Hepatocyte (in vitro differentiated cells): ENCODE data around the gene PTGS1. TPM values are rescaled to one million over a fixed set of nuclear protein-coding genes. Genes with fewer than 3 reads are reported as not detected.

ENCODE experiments used
- DNase-seq: peaks from one replicate; pipeline ENCODE4 v3.0.0-alpha.2; 2016; ENCODE audit warnings: low spot score
- H2AFZ ChIP-seq: fragments of 200-600 bp; sonication (generic); 2 replicates; pipeline ENCODE4 v1.6.0; 2016; ENCODE audit warnings: antibody characterized with exemption, mild to moderate bottlenecking
- H3K27ac ChIP-seq: fragments of 200-600 bp; sonication (generic); 2 replicates; pipeline ENCODE4 v1.5.1; 2016; ENCODE audit warnings: mild to moderate bottlenecking
- H3K27me3 ChIP-seq: fragments of 200-600 bp; sonication (generic); 2 replicates; pipeline ENCODE4 v1.6.1; 2016
- H3K36me3 ChIP-seq: fragments of 200-600 bp; sonication (generic); replicated peaks from 2 replicates; pipeline ENCODE4 v1.5.1; 2016; ENCODE audit warnings: low read depth; ENCODE audit not compliant: insufficient read depth
- H3K4me1 ChIP-seq: fragments of 200-600 bp; sonication (generic); 2 replicates; pipeline ENCODE4 v1.5.1; 2016; ENCODE audit warnings: mild to moderate bottlenecking, moderate library complexity; ENCODE audit not compliant: insufficient read depth
- H3K4me2 ChIP-seq: fragments of 200-600 bp; sonication (generic); 2 replicates; pipeline ENCODE4 v1.6.0; 2016
- H3K4me3 ChIP-seq: fragments of 200-600 bp; sonication (generic); 2 replicates; pipeline ENCODE4 v1.5.1; 2016; ENCODE audit warnings: mild to moderate bottlenecking
- H3K79me2 ChIP-seq: fragments of 200-600 bp; sonication (generic); 2 replicates; pipeline ENCODE4 v1.6.0; 2017; ENCODE audit warnings: mild to moderate bottlenecking
- H3K9me2 ChIP-seq: fragments of 200-600 bp; sonication (generic); replicated peaks from 2 replicates; pipeline ENCODE4 v1.6.0; 2017; ENCODE audit warnings: mild to moderate bottlenecking; ENCODE audit not compliant: insufficient read depth
- H3K9me3 ChIP-seq: fragments of 200-600 bp; sonication (generic); 2 replicates; pipeline ENCODE4 v1.5.1; 2016; ENCODE audit warnings: low read depth, mild to moderate bottlenecking
- H4K20me1 ChIP-seq: fragments of 200-600 bp; sonication (generic); 2 replicates; pipeline ENCODE4 v1.6.0; 2016; ENCODE audit warnings: mild to moderate bottlenecking; ENCODE audit not compliant: insufficient read depth, poor library complexity, severe bottlenecking
- CTCF ChIP-seq: fragments of 200-600 bp; sonication (generic); IDR thresholded peaks from 2 replicates; pipeline ENCODE4 v1.5.1; 2016; ENCODE audit warnings: antibody characterized with exemption, mild to moderate bottlenecking; ENCODE audit not compliant: poor library complexity
- EZH2 ChIP-seq: fragments of 200-600 bp; sonication (generic); IDR thresholded peaks from 2 replicates; pipeline ENCODE4 v1.6.1; 2016; ENCODE audit warnings: antibody characterized with exemption, mild to moderate bottlenecking, borderline replicate concordance
- EZH2phosphoT487 ChIP-seq: fragments of 200-600 bp; sonication (generic); IDR thresholded peaks from one replicate; pipeline ENCODE4 v1.6.1; 2018; ENCODE audit warnings: antibody characterized with exemption, mild to moderate bottlenecking, low read depth, moderate library complexity; ENCODE audit not compliant: unreplicated experiment, severe bottlenecking
- WGBS: methylation state at CpG from one replicate; pipeline ENCODE4 v1.1.6; 2016; ENCODE audit warnings: low lambda C conversion rate; ENCODE audit errors: missing lambda C conversion rate; 5-methylcytosine and 5-hydroxymethylcytosine counted together
- polyA plus RNA-seq: library from polyadenylated mRNA; unstranded; fragments of >200 nt; fragmentation: Nextera tagmentation; extraction: Ambion mirVana; gene quantifications from 2 replicates; pipeline ENCODE4 v1.2.1, GENCODE V29; 2016
- total RNA-seq: library from RNA; depleted of rRNA; stranded (reverse); fragments of >200 nt; gene quantifications from 2 replicates; pipeline ENCODE4 v1.2.3, GENCODE V29; 2014

The PTGS1 gene
- total and polyA plus RNA-seq, 2 experiments from 2014 or later, result 4.2 to 7.3 TPM

GRCh38 chr9:122364117-122364782 lies 6.6 kb upstream of the PTGS1 start:
- peaks cover 3% of the 10 kb centered on the region for H3K27me3 ChIP-seq
- 86% methylated on average over 10 of the region's 10 CpGs for WGBS
- no peak overlapping the region for H3K4me2 ChIP-seq
- H3K9me2 ChIP-seq, result no peaks in the 10 kb centered on the region
- H3K4me1 ChIP-seq, result no peaks in the 10 kb centered on the region
- no peak overlapping the region for H3K27ac ChIP-seq
- TF ChIP-seq EZH2, result no peak
- TF ChIP-seq CTCF, result no peak
- no peak for TF ChIP-seq EZH2phosphoT487
- no peak overlapping the region for H3K4me3 ChIP-seq
- no peaks in the 10 kb centered on the region for H3K36me3 ChIP-seq
- DNase-seq, result no peak
- no peak overlapping the region for H2AFZ ChIP-seq
- H4K20me1 ChIP-seq, result no peaks in the 10 kb centered on the region
- H3K9me3 ChIP-seq, result no peaks in the 10 kb centered on the region
- no peaks in the 10 kb centered on the region for H3K79me2 ChIP-seq

- H3K79me2 ChIP-seq, result no peaks in the 10 kb centered on the region
- H3K4me1 ChIP-seq, result no peaks in the 10 kb centered on the region
- H4K20me1 ChIP-seq, result no peaks in the 10 kb centered on the region
- H3K36me3 ChIP-seq, result no peaks in the 10 kb centered on the region
- H3K9me2 ChIP-seq, result no peaks in the 10 kb centered on the region
- H3K27me3 ChIP-seq, result peaks cover 4% of the 10 kb centered on the region
- H2AFZ ChIP-seq, result no peak overlapping the region
- no peak overlapping the region for H3K4me3 ChIP-seq
- DNase-seq, result no peak
- no peak overlapping the region for H3K27ac ChIP-seq
- no peaks in the 10 kb centered on the region for H3K9me3 ChIP-seq
- no peak for TF ChIP-seq EZH2
- no peak for TF ChIP-seq EZH2phosphoT487
- TF ChIP-seq CTCF, result no peak
- WGBS, result 79% methylated on average over 10 of the region's 10 CpGs
- no peak overlapping the region for H3K4me2 ChIP-seq
Observed at GRCh38 chr9:122364783-122365150, 6.1 kb upstream of the PTGS1 start.

GRCh38 chr9:122366074-122366660 lies 4.7 kb upstream of the PTGS1 start:
- no peaks in the 10 kb centered on the region for H3K79me2 ChIP-seq
- no peak overlapping the region for H2AFZ ChIP-seq
- H3K27me3 ChIP-seq, result peaks cover 15% of the 10 kb centered on the region
- no peaks in the 10 kb centered on the region for H3K4me1 ChIP-seq
- no peak for DNase-seq
- H3K9me2 ChIP-seq, result no peaks in the 10 kb centered on the region
- no peaks in the 10 kb centered on the region for H3K9me3 ChIP-seq
- no peaks in the 10 kb centered on the region for H4K20me1 ChIP-seq
- no peak for TF ChIP-seq EZH2
- no peak for TF ChIP-seq CTCF
- no peak for TF ChIP-seq EZH2phosphoT487
- WGBS, result 49% methylated on average over 6 of the region's 6 CpGs
- H3K36me3 ChIP-seq, result no peaks in the 10 kb centered on the region
- H3K4me3 ChIP-seq, result no peak overlapping the region
- no peak overlapping the region for H3K4me2 ChIP-seq
- no peak overlapping the region for H3K27ac ChIP-seq
